ENCODE measurements around the gene PPP1R12B. TPM values are rescaled to one million over a fixed set of nuclear protein-coding genes. Genes with fewer than 3 reads are reported as not detected.
A peak's percentile ranks its signal among the peaks of the same experiment; 100 is the strongest.

The PPP1R12B gene, protein sequence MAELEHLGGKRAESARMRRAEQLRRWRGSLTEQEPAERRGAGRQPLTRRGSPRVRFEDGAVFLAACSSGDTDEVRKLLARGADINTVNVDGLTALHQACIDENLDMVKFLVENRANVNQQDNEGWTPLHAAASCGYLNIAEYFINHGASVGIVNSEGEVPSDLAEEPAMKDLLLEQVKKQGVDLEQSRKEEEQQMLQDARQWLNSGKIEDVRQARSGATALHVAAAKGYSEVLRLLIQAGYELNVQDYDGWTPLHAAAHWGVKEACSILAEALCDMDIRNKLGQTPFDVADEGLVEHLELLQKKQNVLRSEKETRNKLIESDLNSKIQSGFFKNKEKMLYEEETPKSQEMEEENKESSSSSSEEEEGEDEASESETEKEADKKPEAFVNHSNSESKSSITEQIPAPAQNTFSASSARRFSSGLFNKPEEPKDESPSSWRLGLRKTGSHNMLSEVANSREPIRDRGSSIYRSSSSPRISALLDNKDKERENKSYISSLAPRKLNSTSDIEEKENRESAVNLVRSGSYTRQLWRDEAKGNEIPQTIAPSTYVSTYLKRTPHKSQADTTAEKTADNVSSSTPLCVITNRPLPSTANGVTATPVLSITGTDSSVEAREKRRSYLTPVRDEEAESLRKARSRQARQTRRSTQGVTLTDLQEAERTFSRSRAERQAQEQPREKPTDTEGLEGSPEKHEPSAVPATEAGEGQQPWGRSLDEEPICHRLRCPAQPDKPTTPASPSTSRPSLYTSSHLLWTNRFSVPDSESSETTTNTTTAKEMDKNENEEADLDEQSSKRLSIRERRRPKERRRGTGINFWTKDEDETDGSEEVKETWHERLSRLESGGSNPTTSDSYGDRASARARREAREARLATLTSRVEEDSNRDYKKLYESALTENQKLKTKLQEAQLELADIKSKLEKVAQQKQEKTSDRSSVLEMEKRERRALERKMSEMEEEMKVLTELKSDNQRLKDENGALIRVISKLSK
- 11.2 TPM for polyA plus RNA-seq (2013, experiment 1 of 2; ENCODE audit: insufficient read length)
- polyA plus RNA-seq (2013, experiment 2 of 2; ENCODE audit: insufficient read length): 10.6 TPM

DNA sequence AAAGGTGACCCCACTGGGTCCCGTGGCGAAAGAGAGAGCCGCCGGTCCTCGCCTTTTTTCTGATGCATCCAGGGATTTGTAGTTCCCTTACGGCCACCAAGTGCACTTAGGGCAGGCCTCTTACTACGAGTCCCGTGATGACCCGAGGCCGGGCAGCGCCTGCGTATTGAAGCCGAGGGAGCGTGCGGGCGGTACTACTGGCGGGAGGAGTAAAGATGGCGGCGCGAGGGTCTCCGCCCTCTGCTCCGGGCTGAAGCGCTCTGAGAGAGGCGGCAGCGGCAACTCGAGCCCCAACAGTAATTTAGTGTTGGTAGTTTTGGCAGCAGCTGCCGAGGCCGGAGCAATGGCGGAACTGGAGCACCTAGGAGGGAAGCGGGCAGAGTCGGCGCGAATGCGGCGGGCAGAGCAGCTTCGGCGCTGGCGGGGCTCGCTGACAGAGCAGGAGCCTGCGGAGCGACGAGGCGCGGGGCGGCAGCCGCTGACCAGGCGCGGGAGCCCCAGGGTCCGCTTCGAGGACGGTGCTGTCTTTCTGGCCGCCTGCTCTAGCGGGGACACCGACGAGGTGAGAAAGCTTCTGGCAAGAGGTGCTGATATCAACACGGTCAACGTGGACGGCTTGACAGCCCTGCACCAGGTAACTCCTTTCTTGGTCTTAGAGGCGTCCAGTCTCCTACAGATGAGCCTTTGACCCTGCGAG, at the start of gene PPP1R12B:
Gene PPP1R12B, plus strand, starts transcription at position 191 of the 697 bp plus-strand sequence. Its CDS starts 153 bp downstream, at position 344.
- peak; percentile 99 for DNase-seq

DNA sequence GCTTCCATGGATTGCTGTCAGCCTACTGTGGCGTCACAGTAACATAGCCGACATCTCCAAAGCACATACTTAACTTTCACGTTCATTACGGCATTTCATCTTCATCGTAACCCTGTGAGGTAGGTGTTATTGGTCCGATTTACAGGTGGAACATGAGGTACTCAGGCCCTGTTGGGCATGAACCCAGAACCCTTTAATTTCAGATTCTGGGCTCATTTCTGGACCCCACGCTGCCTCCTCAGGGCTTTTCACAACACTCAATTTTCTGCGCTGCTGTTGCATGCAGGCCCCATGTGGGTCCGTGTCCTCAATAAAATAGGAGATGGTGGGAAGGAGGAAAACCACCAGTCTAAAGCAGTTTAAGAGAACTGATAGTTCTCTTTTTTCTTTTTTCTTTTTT, 46.3 kb upstream of the PPP1R12B start:
- no peak for DNase-seq

DNA sequence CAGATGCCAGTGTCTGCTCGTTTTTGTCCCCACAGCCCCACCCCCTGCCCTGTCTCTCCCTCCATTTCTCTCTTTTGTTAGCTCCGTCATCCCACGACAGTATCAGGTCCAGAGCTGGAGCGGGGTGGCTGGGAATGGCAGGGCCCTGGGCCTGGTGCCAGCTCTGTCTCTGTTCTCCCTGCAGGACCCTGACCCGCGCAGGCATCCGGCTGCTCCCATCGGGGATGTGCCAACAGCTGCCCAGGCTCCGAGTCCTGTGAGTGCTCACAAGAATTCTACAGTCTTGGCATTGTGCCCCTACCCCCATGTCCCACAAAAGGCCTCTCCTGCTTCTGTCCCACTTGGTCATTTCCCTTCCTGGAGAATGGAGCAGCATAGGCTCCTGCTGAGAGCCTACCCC, 44.1 kb upstream of the PPP1R12B start:
- DNase-seq: no peak

DNA sequence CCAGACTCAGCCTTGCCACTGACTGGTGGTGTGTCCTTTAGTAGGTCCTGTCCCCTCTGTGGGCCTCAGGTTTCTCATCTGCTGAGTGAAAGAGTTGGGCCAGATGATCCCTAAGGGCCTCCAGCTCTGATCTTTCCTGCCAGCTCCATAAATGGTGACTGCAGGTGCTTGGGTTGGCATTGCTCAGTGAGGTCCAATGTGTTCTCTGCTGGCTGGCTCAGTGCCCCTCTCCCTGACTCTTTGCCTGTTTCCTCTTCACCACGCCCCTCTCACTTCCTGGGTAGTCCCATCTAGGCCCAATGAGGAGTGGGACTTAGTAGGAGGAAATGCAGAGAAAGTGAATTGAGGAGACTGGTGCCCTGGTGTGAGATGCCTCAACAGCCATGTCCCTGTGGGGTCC, 43.3 kb upstream of the PPP1R12B start:
- DNase-seq: no peak

DNA sequence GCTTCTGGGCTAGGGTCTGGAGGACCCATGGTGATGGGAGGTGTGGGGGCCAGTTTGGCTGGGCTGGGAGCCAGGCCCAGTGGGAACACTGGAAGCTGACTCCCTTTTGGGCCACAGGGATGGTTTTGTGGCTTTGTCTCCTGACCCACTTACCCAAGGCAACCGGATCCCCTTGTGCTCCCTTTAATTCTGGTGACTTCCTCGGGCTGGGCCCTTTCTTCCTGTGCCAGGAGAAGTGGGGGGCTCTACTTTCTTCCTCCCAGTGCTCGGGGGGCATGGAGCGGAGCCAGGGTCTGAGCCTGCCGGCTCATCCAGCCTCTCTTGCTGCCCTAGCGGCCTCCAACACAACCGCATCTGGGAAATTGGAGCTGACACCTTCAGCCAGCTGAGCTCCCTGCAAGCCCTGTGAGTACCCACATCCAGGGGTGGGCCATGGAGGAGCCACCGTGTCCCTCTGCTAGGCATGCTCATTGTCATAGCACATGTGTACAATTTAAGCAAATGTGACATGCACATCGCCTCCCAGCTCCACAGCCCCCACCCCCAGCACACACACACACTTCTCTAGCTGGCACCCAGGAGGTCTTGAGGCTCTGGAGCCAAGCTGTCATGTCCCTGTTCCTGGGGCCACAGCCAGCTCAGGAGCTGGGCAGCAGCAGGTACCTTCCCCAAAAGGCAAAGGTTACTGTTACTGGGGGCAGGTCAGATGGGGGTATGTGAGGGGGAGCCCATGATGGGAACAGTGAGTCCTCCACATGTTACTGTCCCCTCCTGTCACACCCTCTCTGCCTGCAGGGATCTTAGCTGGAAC, 41.8 kb upstream of the PPP1R12B start:
- DNase-seq: no peak

DNA sequence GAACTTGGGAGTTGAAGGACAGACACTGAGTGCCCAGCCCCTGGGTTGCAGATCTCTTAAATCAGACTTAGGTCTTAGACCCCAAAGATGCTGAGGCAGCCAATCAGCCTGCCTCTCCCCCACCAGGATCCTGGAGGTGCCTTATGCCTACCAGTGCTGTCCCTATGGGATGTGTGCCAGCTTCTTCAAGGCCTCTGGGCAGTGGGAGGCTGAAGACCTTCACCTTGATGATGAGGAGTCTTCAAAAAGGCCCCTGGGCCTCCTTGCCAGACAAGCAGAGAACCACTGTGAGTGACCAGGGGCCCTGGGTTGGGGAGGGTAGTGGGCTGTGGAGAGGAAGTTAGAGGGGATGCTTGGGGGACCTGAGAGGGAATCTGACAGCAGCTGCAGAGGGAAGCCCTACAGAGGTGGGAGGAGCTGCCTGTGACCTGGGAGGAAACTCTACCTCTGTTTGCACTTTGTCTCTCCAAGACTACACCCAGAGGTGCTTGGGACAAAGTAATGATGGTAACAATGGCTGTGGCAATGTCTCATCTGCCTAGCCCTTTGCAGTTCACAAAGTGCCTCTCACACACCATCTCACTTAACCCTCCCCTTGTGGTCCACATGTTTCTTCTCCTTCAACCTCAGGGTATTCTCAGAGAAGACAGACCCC, 38.3 kb upstream of the PPP1R12B start:
- no peak for DNase-seq

DNA sequence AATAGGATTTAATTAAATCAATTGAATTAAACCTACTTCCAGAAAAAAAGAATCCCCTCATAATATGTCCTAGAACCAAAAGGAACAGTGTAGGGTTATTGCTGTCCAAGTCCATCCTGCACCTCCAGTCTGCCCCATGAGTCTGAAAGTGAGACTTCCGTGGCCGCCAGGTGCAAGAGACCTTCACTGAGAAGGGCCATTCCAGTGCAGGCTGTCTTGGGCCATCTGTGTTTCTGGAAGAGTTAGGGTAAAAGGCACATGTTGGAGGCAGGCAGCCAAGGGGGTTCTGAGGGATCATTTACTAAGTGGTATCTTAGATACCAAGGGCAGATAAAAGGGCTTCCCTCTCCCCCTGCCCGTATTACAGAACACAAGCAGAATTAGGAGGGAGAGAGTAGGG, 37.8 kb upstream of the PPP1R12B start:
- DNase-seq: no peak

DNA sequence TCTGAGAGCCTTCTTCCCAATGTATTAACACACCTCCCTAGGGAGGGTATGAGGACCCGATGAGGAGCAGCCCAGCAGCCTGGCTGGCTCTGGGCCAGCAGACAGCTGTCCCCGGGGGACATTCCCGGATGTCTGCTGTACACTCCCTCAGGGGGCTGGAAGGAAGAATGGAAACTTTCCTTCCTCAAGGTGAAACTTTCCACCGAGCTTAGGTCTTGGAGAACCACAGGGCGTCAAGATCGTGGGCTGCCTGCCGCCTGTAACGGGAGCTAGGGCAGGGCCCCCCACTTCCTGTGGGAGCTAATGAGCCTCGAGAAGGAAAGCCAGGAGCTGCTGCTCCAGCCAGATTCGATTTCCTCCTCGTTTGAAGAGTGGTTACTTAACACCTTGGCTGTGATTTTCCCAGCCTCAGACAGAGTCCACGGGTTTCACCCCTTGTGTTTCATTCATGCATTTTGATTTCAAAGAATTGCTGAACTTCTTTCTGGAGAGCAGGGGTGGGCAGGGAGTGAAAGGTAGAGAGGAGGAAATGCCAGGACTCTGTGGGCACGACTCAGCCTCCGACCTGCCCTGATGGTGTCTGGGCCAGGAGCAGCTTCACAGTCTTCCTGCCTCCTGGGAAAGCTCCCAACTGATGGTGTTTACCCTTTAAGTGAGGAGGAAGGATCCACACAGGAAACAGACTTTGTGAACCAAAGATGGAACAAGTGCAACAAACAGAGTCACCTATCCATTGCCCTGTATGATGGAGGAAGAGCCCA, 36.4 kb upstream of the PPP1R12B start:
- DNase-seq: no peak

DNA sequence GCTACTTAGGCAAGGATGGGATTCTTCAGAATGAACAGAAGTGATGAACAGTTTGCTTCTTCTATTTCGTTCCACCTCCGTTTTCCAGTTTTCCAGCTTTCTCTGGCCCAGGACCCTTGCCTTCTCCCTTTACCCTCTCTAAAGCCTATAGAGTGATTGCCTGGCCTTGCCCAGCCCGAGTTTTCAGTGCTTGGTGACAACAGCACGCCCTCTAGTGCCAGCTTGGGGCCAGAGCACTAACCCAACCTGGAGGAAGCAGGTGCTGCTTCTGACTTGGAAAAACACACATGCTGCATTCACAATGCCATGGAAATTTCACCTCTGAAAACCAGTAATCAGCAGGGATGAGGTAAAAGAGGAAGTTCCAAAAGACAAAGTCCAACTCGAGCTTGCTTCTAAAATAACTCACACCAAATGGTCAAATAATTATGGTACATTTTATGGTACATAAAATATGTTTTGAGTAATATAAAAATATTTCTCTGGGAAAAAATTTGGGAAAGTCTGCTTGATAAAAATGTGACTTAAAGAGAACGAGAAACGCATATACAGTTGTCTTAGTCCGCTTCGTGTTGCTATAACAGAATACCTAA, 32.8 kb upstream of the PPP1R12B start:
- peak; percentile 61 for DNase-seq

DNA sequence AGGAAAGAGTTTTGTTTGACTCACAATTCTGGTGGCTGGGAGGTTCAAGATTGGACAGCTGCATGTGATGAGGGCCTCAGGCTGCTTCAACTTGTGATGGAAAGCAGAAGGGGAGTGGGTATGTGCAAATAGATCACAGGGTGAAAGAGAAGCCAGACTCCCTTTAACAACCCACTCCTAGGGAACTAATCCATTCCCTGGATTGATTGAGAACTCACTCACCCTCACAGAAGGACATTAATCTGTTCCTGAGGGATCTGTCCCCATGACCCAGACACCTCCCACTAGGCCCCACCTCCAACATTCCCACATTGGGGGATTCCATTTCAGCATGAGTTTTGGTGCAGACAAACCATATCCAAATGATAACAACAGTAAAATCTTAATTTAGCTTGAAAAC, 32.3 kb upstream of the PPP1R12B start:
- DNase-seq: no peak

DNA sequence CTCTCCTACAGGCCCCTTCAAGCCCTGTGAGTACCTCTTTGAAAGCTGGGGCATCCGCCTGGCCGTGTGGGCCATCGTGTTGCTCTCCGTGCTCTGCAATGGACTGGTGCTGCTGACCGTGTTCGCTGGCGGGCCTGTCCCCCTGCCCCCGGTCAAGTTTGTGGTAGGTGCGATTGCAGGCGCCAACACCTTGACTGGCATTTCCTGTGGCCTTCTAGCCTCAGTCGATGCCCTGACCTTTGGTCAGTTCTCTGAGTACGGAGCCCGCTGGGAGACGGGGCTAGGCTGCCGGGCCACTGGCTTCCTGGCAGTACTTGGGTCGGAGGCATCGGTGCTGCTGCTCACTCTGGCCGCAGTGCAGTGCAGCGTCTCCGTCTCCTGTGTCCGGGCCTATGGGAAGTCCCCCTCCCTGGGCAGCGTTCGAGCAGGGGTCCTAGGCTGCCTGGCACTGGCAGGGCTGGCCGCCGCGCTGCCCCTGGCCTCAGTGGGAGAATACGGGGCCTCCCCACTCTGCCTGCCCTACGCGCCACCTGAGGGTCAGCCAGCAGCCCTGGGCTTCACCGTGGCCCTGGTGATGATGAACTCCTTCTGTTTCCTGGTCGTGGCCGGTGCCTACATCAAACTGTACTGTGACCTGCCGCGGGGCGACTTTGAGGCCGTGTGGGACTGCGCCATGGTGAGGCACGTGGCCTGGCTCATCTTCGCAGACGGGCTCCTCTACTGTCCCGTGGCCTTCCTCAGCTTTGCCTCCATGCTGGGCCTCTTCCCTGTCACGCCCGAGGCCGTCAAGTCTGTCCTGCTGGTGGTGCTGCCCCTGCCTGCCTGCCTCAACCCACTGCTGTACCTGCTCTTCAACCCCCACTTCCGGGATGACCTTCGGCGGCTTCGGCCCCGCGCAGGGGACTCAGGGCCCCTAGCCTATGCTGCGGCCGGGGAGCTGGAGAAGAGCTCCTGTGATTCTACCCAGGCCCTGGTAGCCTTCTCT, 30.3 kb upstream of the PPP1R12B start:
- no peak for DNase-seq

DNA sequence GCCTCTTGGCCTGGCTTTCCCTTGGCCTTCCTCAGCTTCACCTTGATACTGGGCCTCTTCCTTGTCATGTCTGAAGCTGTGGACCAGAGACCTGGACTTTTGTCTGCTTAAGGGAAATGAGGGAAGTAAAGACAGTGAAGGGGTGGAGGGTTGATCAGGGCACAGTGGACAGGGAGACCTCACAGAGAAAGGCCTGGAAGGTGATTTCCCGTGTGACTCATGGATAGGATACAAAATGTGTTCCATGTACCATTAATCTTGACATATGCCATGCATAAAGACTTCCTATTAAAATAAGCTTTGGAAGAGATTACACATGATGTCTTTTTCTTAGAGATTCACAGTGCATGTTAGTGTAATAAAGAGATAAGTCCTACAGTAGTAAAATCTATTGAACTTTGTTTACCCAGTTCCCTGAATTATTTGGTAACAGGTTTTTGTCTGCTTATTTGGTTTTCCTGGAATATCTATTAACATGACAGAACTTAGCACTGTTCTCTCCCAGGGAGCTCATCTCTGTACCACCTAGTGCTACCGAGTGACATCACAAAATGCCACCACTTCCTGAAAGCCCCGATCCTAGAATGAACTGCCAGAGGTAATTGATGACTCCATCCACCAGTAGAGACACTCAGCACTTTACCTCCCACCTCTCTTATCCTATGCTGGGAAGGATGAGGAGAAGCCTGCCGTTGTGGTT, 29.0 kb upstream of the PPP1R12B start:
- no peak for DNase-seq

DNA sequence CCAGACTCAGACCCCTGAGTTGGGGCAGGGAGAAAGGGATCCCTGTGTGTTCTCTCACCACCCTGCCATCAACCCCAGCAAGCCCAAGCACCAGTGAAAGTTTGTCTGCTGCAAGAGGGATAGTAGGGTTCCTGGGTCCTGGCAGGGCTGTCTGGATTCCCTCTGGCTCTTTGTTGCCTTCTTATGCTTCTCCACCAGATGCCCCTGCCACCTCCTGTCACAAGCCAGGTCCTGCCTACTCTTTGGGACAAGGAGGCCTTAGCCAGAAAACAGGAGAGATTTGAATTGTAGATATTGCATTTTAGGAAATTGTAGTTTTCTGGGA, 28.5 kb upstream of the PPP1R12B start:
- DNase-seq: no peak

DNA sequence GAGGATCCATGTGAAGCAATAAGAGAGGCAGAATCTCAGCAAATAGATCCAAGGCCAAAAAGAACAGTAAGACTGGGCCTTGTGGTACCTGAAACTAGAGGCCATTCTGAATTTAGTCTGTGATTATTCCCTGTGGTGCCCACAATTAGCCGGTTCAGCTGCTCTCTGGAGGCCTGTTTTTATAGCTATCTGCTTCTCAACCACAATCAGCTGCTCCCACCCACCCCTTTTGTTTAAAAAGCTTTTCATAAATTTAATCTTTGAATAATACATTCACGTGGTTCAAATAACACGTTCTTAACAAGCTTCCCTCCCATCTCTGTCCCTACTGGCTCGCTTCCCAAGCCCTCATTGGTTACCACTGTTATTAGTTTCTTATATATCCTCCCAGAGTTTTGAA, 24.8 kb upstream of the PPP1R12B start:
- DNase-seq: no peak

DNA sequence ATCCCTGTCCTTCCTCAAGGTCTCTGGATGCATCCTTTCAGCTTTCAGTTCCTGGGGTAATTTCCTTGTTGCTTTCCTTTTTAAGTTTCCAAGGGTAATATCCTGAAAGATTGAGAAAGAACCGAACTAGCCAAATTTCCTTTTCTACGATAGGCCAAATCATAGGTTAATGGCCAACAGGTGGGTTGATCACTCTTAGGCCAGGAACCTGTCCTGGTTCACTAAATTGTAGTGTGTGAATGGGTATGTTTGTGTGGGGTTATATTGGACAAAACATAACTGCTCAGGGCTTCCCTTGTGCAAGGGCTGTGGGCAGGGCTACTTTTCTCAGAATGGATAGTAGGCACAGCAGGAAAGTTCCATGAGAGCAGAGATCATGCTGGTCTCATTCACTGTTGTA, 23.9 kb upstream of the PPP1R12B start:
- no peak for DNase-seq

DNA sequence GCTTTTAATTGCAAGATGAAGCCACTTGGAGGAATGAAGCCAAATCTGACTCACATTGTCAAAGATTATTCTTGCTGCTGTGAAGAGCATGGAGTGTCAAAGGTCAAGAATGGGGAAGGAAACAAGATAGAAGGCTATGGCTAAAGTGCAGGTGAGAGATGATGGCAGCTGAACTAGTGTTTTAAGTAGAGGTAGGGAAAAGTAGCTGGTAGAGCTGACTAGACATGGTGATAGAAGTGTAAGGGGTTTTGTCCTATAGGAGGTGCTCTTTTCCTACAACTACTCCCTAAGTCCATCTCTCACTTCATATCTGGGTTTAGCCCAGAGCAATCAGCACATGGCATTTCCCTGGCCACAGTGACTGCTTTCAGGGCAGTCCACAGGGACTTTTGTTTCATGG, 18.6 kb upstream of the PPP1R12B start:
- DNase-seq: no peak

DNA sequence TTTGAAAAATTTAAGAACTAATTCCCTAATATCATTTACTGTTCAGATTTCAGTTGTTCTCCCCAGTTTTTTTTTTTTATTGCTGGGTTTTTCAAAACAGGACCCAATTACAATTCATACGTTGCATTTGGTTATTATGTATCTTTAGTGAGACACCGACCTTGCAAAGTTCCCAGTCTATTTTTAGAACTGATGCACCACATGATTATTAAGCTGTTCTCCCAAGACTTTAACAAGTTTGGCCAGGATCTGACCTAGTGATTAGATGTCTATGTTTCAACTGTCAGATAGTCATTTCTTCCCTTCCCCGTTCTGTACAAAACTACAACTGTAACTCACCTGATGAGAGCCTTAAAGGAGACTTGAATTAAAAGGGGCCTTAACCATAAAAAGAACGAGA, 14.6 kb upstream of the PPP1R12B start:
- DNase-seq: no peak

DNA sequence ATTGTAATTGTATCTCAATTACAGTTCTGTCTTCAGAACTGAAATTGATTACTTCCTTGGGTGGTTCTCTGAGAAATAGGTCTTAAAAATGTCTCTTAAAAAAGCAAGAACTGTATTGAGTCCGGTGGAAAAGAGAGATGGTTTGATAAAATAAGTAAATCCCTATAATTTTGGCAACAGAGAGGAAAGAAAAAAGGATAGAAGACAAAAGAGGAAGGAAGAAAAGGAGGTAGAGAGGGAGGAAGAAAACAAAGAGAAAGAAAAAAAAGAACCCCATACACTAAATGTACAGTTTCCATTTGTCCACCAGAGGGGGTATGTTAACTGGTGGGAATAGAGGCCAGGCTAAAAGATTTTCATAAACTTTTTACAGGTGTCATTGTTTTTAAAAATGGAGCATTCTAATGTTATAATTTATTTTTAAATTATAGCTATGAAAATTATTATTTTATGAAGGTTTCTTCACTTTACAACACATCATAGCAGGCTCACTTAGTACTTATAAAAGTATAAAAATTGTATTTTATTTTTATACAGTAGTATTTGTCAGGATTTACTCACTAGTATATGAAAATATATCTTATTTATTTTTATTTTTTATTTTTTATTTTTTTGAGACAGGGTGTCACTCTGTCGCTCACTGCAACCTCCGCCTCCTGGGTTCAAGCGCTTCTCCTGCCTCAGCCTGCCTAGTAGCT, 4.7 kb upstream of the PPP1R12B start:
- peak; percentile 43 for DNase-seq
